Mesendoderm (in vitro differentiated cells): ENCODE data around the gene BPIFA2.
A peak's percentile ranks its signal among the peaks of the same experiment; 100 is the strongest.
"Not testable (repeated sequence)": the region's sequence is repeated elsewhere in the genome, so short reads cannot be mapped to it uniquely, and the experiment has no call there.

Experiments
- DNase-seq: peaks from one replicate; pipeline ENCODE4 v3.0.0; 2013
- H2AK5ac ChIP-seq: 2 replicates; pipeline ENCODE4 v1.6.1; 2013; ENCODE audit warnings: low read length, inconsistent platforms
- H2BK120ac ChIP-seq: 2 replicates; pipeline ENCODE4 v1.6.1; 2013; ENCODE audit warnings: low read depth, mild to moderate bottlenecking, low read length, moderate library complexity, mixed read lengths
- H2BK15ac ChIP-seq: replicated peaks from 2 replicates; pipeline ENCODE4 v1.6.1; 2013; ENCODE audit warnings: low read depth, mild to moderate bottlenecking, moderate library complexity
- H2BK5ac ChIP-seq: 2 replicates; pipeline ENCODE4 v1.6.1; 2013; ENCODE audit warnings: low read length, inconsistent platforms
- H3K18ac ChIP-seq: 2 replicates; pipeline ENCODE4 v1.6.1; 2013; ENCODE audit warnings: mild to moderate bottlenecking, low read length, mixed read lengths
- H3K23ac ChIP-seq: one replicate; pipeline ENCODE4 v1.6.1; 2013; ENCODE audit warnings: low read length
- H3K27ac ChIP-seq: 2 replicates; pipeline ENCODE4 v1.5.1; 2013; ENCODE audit warnings: low read depth, mild to moderate bottlenecking, inconsistent platforms, low read length, moderate library complexity
- H3K27me3 ChIP-seq: 2 replicates; pipeline ENCODE4 v1.6.1; 2013; ENCODE audit warnings: low read length, control low read depth, mild to moderate bottlenecking, inconsistent platforms; ENCODE audit not compliant: insufficient read depth, poor library complexity
- H3K36me3 ChIP-seq: 2 replicates; pipeline ENCODE4 v1.6.1; 2013; ENCODE audit warnings: low read length, inconsistent platforms; ENCODE audit not compliant: control insufficient read depth, insufficient read depth
- H3K4ac ChIP-seq: one replicate; pipeline ENCODE4 v1.6.1; 2013; ENCODE audit warnings: low read depth, mild to moderate bottlenecking, low read length, moderate library complexity
- H3K4me1 ChIP-seq: 2 replicates; pipeline ENCODE4 v1.6.1; 2013; ENCODE audit warnings: low read depth, low read length, inconsistent platforms; ENCODE audit not compliant: control insufficient read depth
- H3K4me2 ChIP-seq: 2 replicates; pipeline ENCODE4 v1.6.1; 2013; ENCODE audit warnings: low read length
- H3K4me3 ChIP-seq: 2 replicates; pipeline ENCODE4 v1.5.1; 2013; ENCODE audit warnings: mild to moderate bottlenecking, low read length
- H3K56ac ChIP-seq: one replicate; pipeline ENCODE4 v1.6.1; 2013; ENCODE audit warnings: low read length
- H3K79me1 ChIP-seq: 2 replicates; pipeline ENCODE4 v1.6.1; 2013; ENCODE audit warnings: low read length, inconsistent platforms
- H3K79me2 ChIP-seq: 2 replicates; pipeline ENCODE4 v1.6.1; 2013; ENCODE audit warnings: mild to moderate bottlenecking, low read length; ENCODE audit not compliant: control insufficient read depth, insufficient read depth
- H3K9ac ChIP-seq: 2 replicates; pipeline ENCODE4 v1.6.1; 2013; ENCODE audit warnings: low read length, inconsistent platforms
- H4K5ac ChIP-seq: one replicate; pipeline ENCODE4 v1.6.1; 2013; ENCODE audit warnings: low read length
- H4K8ac ChIP-seq: one replicate; pipeline ENCODE4 v1.6.1; 2013; ENCODE audit warnings: low read depth, mild to moderate bottlenecking, control low read depth, low read length, moderate library complexity
- WGBS: extraction: QIAGEN DNeasy Blood & Tissue Kit; methylation state at CpG from one replicate; pipeline ENCODE4 v1.1.7; 2013; ENCODE audit warnings: low lambda C conversion rate, missing lambda C conversion rate; ENCODE audit not compliant: insufficient coverage; ENCODE audit errors: extremely low coverage; 5-methylcytosine and 5-hydroxymethylcytosine counted together

The BPIFA2 gene

DNA sequence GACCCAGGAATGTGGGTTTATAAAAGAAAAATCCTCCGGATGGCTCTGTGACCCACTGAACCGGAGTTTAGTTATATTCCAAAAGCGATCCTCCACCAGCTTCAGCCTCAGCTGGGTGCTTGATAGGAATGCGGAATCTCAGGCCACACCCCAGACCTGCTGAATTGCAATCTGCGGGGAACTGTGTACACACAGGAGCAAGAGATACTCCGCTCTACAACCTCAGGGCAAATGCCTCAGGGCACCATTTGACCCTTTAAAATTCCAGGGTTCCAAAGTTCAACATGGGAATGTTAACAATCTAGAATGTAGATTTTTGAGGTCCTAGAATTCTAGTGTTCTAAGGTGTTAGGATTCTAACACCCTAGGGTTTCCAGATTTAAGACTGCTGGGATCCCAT, 10.8 kb downstream of the BPIFA2 start:
- Histone ChIP-seq H3K27me3 (no peaks in the 10 kb centered on the region), H3K56ac (no peak overlapping the region), H3K4ac (no peak overlapping the region), H3K79me2 (no peaks in the 10 kb centered on the region), H3K4me2 (no peak overlapping the region), H3K27ac (no peak overlapping the region), H3K4me3 (no peak overlapping the region), H2BK5ac (no peak overlapping the region), H3K18ac (no peak overlapping the region), H3K4me1 (no peaks in the 10 kb centered on the region), H3K79me1 (no peaks in the 10 kb centered on the region), H3K9ac (no peak overlapping the region), H2BK120ac (no peak overlapping the region), H3K23ac (no peak overlapping the region), H4K8ac (no peak overlapping the region), H4K5ac (no peak overlapping the region), H2AK5ac (no peak overlapping the region), H3K36me3 (no peaks in the 10 kb centered on the region), H2BK15ac (no peak overlapping the region)
- WGBS, result no CpG with 5 or more reads among the region's 6 CpGs
- peak; percentile 82 for DNase-seq

DNA sequence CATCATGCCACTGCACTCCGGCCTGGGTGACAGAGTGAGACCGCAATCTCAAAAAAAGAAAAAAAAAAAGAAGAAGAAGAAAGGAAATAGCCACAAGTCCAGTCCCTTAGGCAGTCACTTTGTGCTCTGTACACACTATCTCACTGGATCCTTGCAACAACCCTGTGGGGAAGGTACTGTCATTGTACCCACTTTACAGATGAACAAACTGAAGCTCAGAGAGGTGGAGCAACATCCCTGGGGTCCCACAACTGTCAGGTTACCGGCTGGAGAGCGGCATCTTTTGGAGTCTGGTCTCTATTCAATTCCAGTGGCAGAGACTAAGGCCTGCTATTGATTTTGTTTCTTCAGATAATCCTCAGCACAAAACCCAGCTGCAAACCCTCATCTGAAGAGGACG, 12.2 kb downstream of the BPIFA2 start:
- H3K4me1 ChIP-seq, result no peaks in the 10 kb centered on the region
- no peak overlapping the region for H3K27ac ChIP-seq
- no peaks in the 10 kb centered on the region for H3K79me2 ChIP-seq
- H4K5ac ChIP-seq, result no peak overlapping the region
- H3K4me3 ChIP-seq, result no peak overlapping the region
- H3K18ac ChIP-seq, result no peak overlapping the region
- H3K27me3 ChIP-seq, result no peaks in the 10 kb centered on the region
- no peaks in the 10 kb centered on the region for H3K36me3 ChIP-seq
- H3K4ac ChIP-seq, result no peak overlapping the region
- no CpG with 5 or more reads among the region's 5 CpGs for WGBS
- no peak overlapping the region for H3K23ac ChIP-seq
- DNase-seq, result no peak
- H2AK5ac ChIP-seq, result no peak overlapping the region
- no peak overlapping the region for H3K56ac ChIP-seq
- H3K4me2 ChIP-seq, result no peak overlapping the region
- H2BK5ac ChIP-seq, result no peak overlapping the region
- no peak overlapping the region for H3K9ac ChIP-seq
- no peak overlapping the region for H4K8ac ChIP-seq
- no peak overlapping the region for H2BK15ac ChIP-seq
- H2BK120ac ChIP-seq, result no peak overlapping the region
- no peaks in the 10 kb centered on the region for H3K79me1 ChIP-seq

DNA sequence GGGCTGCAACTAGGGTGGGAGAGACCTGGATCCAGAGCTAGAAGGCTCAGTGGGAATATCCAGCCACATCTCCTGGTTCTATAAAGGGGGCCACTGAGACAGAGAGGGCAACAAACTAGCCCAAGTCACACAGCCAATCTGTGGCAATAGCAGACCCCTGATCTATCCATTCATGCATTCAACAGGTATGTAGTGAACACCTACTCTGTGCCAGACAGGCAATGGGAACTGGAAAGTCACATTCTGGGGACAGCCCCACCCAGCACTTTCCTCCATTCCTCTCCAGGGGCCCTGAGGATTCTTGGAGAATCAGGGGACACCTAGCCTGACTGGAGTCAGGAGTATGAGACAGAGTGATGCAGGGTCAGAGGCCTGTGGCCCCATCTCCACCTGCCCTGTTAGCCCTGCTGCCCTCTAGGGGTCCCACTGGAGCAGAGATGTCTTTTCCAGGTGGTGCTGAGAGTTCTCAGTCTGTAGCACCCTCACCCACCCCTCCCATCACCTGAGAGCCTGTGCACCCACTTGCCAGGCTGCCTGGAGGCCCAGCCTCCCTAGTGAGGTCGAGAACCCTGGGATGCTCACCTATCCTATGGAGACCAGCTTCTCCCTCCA, 13.6 kb downstream of the BPIFA2 start:
- H3K9ac ChIP-seq, result no peak overlapping the region
- WGBS, result no CpG with 5 or more reads among the region's 1 CpG

DNA sequence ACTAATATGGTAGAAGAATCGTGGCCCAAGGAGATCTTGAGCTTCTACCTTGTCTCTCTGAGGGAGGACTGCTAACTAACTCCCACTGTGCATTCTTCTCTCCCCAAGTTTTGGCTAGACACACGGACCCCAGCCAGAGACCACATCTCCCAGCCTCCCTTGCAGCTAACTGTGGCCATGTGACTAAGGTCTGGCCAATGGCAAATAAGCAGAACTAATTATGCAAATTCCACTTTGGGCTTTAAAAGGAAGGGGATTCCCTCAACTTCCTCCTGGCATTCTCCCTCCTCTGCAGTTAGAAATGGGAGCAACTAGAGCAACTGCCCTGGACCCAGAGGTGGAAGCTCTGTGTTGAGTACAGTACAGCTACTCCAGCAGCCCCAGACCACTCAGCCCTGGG, 15.4 kb downstream of the BPIFA2 start:
- H2BK5ac ChIP-seq, result no peak overlapping the region
- H3K79me2 ChIP-seq, result no peaks in the 10 kb centered on the region
- no peak overlapping the region for H3K27ac ChIP-seq
- DNase-seq, result peak; percentile 18
- H3K4me3 ChIP-seq, result no peak overlapping the region
- no peak overlapping the region for H4K8ac ChIP-seq
- H4K5ac ChIP-seq, result no peak overlapping the region
- H3K4me2 ChIP-seq, result no peak overlapping the region
- H3K23ac ChIP-seq, result no peak overlapping the region
- H3K18ac ChIP-seq, result no peak overlapping the region
- H3K56ac ChIP-seq, result no peak overlapping the region
- no peaks in the 10 kb centered on the region for H3K4me1 ChIP-seq
- no peaks in the 10 kb centered on the region for H3K79me1 ChIP-seq
- H3K9ac ChIP-seq, result no peak overlapping the region
- H3K4ac ChIP-seq, result no peak overlapping the region
- H2BK120ac ChIP-seq, result no peak overlapping the region
- H3K27me3 ChIP-seq, result no peaks in the 10 kb centered on the region
- WGBS, result no CpG with 5 or more reads among the region's 2 CpGs
- H2AK5ac ChIP-seq, result no peak overlapping the region
- H2BK15ac ChIP-seq, result no peak overlapping the region
- H3K36me3 ChIP-seq, result no peaks in the 10 kb centered on the region

More for the DNA sequence above, 13.6 kb downstream of the BPIFA2 start:
- Histone ChIP-seq H3K4me3 (no peak overlapping the region), H2AK5ac (no peak overlapping the region), H3K4ac (no peak overlapping the region), H2BK5ac (no peak overlapping the region), H3K56ac (no peak overlapping the region), H4K8ac (no peak overlapping the region), H3K23ac (no peak overlapping the region), H4K5ac (no peak overlapping the region), H2BK120ac (no peak overlapping the region), H3K27me3 (no peaks in the 10 kb centered on the region), H2BK15ac (no peak overlapping the region), H3K4me1 (no peaks in the 10 kb centered on the region), H3K4me2 (no peak overlapping the region), H3K79me1 (no peaks in the 10 kb centered on the region), H3K18ac (no peak overlapping the region), H3K79me2 (no peaks in the 10 kb centered on the region), H3K27ac (no peak overlapping the region), H3K36me3 (no peaks in the 10 kb centered on the region)
- peak; percentile 35 for DNase-seq

DNA sequence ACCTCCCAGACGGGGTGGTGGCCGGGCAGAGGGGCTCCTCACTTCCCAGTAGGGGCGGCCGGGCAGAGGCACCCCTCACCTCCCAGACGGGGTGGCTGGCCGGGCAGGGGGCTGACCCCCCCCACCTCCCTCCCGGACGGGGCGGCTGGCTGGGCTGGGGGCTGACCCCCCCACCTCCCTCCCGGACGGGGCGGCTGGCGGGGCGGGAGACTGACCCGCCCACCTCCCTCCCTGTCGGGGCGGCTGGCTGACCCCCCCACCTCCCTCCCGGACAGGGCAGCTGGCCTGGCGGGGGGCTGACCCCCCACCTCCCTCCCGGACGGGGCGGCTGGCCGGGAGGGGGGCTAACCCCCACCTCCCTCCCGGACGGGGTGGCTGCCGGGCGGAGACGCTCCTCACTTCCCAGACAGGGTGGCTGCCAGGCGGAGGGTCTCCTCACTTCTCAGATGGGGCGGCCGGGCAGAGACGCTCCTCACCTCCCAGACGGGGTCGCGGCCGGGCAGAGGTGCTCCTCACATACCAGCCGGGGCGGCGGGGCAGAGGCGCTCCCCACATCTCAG, 17.2 kb downstream of the BPIFA2 start:
- H3K27me3 ChIP-seq, H3K4me3 ChIP-seq, H2BK15ac ChIP-seq, H4K8ac ChIP-seq, DNase-seq, H2BK5ac ChIP-seq, H3K18ac ChIP-seq, H3K79me2 ChIP-seq, H4K5ac ChIP-seq, H3K23ac ChIP-seq, H3K4me2 ChIP-seq, H3K9ac ChIP-seq, H3K79me1 ChIP-seq, H2AK5ac ChIP-seq, H3K27ac ChIP-seq, H2BK120ac ChIP-seq, H3K56ac ChIP-seq, H3K36me3 ChIP-seq, H3K4me1 ChIP-seq, H3K4ac ChIP-seq: not testable (repeated sequence)
- no CpG with 5 or more reads among the region's 40 CpGs for WGBS

DNA sequence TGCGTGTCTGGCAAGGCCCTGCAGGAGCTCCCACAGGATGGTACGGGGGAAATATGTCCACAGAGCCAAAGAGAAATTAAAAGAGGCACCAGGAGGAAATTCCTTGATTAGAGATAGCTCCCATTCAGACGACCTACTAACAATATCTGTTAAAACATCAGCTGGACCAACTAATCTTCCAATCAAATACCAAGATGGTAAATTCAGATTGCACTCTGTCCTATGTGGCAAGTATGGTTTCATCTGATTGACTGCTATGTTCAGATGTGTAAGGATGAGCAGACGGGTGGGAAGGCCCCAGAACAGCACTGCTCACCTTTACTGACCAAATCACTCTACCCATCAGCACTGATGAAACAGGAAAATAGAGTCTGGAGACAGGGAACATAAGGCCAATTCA, 19.5 kb downstream of the BPIFA2 start:
- Histone ChIP-seq H4K5ac (no peak overlapping the region), H3K27ac (no peak overlapping the region), H3K18ac (no peak overlapping the region), H3K36me3 (no peaks in the 10 kb centered on the region), H3K4me1 (no peaks in the 10 kb centered on the region), H3K4me2 (no peak overlapping the region), H3K27me3 (no peaks in the 10 kb centered on the region), H2AK5ac (no peak overlapping the region), H3K4me3 (no peak overlapping the region), H3K79me2 (no peaks in the 10 kb centered on the region), H3K9ac (no peak overlapping the region), H3K4ac (no peak overlapping the region), H2BK120ac (no peak overlapping the region), H3K56ac (no peak overlapping the region), H3K79me1 (no peaks in the 10 kb centered on the region), H4K8ac (no peak overlapping the region), H3K23ac (no peak overlapping the region), H2BK15ac (no peak overlapping the region), H2BK5ac (no peak overlapping the region)
- WGBS, result no CpG with 5 or more reads among the region's 4 CpGs
- DNase-seq, result no peak
